Glutamatergic neuron (in vitro differentiated cells): ENCODE measurements around the gene ARRDC4. TPM values are rescaled to one million over a fixed set of nuclear protein-coding genes. Genes with fewer than 3 reads are reported as not detected.

Experiments
- DNase-seq: peaks from one replicate; pipeline ENCODE4 v3.0.0; 2022
- H3K27ac Mint-ChIP-seq: one replicate; pipeline ENCODE4 v1.8.0; 2020; ENCODE audit warnings: mild to moderate bottlenecking, mixed read lengths, inconsistent platforms; ENCODE audit not compliant: unreplicated experiment
- H3K27me3 Mint-ChIP-seq: one replicate; pipeline ENCODE4 v1.8.0; 2020; ENCODE audit warnings: mild to moderate bottlenecking, moderate library complexity, mixed read lengths, inconsistent platforms; ENCODE audit not compliant: unreplicated experiment
- H3K36me3 Mint-ChIP-seq: one replicate; pipeline ENCODE4 v1.8.0; 2020; ENCODE audit warnings: mild to moderate bottlenecking, mixed read lengths, inconsistent platforms; ENCODE audit not compliant: unreplicated experiment
- H3K4me1 Mint-ChIP-seq: one replicate; pipeline ENCODE4 v1.8.0; 2020; ENCODE audit warnings: mild to moderate bottlenecking, low read depth, mixed read lengths, inconsistent platforms; ENCODE audit not compliant: unreplicated experiment
- H3K4me3 Mint-ChIP-seq: one replicate; pipeline ENCODE4 v1.8.0; 2020; ENCODE audit warnings: mild to moderate bottlenecking, mixed read lengths, inconsistent platforms; ENCODE audit not compliant: unreplicated experiment
- H3K9me3 Mint-ChIP-seq: one replicate; pipeline ENCODE4 v1.8.0; 2020; ENCODE audit warnings: mild to moderate bottlenecking, moderate library complexity, mixed read lengths, inconsistent platforms; ENCODE audit not compliant: unreplicated experiment
- total RNA-seq: library from RNA; stranded (reverse); fragmentation: NEBNext Ultra II Directional; extraction: Animal tissue kit (Norgen Biotek cat#: 25700); gene quantifications from one replicate; pipeline ENCODE4 v1.2.1, GENCODE V29; 2021; ENCODE audit not compliant: unreplicated experiment
- TF ChIP-seq, protein P1 (sequence below): fragments of 200-600 bp; sonication (generic); IDR thresholded peaks from one replicate; pipeline ENCODE4 v1.5.0; 2021; ENCODE audit not compliant: partially characterized antibody, unreplicated experiment

The ARRDC4 gene
- total RNA-seq, 1 donor from 2014 or later = 16.9 TPM

DNA sequence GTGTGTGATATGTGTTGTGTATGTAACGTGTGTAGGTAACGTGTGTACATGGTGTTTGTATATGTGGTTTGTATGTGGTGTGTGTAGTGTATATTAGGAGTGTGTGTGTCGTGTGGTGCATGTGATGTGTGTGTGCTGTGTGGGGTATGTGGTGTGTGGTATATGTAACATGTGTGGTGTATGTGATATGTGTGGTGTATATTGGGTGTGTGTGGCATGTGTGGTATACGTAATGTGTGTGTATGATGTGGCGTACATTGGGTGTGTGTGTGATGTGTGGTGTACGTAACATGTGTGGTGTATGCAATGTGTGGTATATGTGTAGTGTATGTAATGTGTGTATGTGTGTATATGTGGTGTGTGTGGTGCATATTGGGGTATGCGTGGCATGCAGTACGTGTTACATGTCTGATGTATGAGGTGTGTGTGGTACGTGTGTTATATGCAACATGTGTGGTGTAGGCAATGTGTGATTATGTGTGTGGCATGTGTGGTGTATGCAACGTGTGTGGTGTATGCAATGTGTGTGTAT lies 41.2 kb downstream of the ARRDC4 start:
- Mint-ChIP-seq H3K36me3 (no peaks in the 10 kb centered on the region), H3K4me1 (peaks cover 3% of the 10 kb centered on the region), H3K27ac (no peak overlapping the region), H3K9me3 (no peaks in the 10 kb centered on the region), H3K4me3 (no peak overlapping the region), H3K27me3 (no peaks in the 10 kb centered on the region)
- DNase-seq = no peak
- TF ChIP-seq, protein P1, sequence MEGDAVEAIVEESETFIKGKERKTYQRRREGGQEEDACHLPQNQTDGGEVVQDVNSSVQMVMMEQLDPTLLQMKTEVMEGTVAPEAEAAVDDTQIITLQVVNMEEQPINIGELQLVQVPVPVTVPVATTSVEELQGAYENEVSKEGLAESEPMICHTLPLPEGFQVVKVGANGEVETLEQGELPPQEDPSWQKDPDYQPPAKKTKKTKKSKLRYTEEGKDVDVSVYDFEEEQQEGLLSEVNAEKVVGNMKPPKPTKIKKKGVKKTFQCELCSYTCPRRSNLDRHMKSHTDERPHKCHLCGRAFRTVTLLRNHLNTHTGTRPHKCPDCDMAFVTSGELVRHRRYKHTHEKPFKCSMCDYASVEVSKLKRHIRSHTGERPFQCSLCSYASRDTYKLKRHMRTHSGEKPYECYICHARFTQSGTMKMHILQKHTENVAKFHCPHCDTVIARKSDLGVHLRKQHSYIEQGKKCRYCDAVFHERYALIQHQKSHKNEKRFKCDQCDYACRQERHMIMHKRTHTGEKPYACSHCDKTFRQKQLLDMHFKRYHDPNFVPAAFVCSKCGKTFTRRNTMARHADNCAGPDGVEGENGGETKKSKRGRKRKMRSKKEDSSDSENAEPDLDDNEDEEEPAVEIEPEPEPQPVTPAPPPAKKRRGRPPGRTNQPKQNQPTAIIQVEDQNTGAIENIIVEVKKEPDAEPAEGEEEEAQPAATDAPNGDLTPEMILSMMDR = no peak

DNA sequence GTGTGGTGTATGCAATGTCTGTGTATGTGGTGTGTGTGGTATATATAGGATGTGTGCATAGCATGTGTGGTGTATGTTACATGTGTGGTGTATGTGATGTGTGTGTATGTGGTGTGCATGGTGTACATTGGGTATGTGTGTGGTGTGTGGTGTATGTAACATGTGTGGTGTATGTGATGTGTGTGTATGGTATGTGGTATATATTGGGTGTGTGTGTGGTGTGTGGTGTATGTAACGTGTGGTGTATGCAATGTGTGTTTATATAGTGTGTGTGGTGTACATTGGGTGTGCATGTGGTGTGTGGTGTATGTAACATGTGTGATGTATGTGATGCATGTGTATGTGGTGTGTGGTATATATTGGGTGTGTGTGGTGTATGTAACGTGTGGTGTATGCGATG lies 41.9 kb downstream of the ARRDC4 start:
- H3K4me3 Mint-ChIP-seq = no peak overlapping the region
- no peaks in the 10 kb centered on the region for H3K36me3 Mint-ChIP-seq
- no peaks in the 10 kb centered on the region for H3K27me3 Mint-ChIP-seq
- DNase-seq = no peak
- no peaks in the 10 kb centered on the region for H3K9me3 Mint-ChIP-seq
- peaks cover 3% of the 10 kb centered on the region for H3K4me1 Mint-ChIP-seq
- TF ChIP-seq, protein P1 = no peak
- H3K27ac Mint-ChIP-seq = no peak overlapping the region

DNA sequence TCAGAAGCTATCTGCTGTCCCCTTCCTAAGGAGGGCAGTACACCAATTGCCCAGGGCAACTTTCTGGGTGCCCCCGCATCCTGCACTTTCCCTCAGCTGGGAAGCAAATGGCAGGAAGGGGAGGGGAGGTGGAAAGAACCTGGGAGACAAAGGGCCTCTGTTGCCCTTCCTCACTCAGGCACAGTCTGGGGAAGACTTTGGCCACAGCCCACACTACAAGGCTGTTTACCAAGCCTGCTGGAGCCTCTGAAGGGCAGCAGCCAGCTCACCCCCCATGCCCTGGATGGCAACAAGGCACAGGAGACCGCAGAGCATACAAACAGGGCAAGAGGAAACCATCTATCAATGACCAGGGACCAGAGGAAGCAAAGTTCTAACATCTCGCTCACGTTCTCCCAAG lies 42.4 kb downstream of the ARRDC4 start:
- Mint-ChIP-seq H3K27ac (no peak overlapping the region), H3K36me3 (no peaks in the 10 kb centered on the region), H3K27me3 (no peaks in the 10 kb centered on the region), H3K4me3 (no peak overlapping the region), H3K4me1 (peaks cover 3% of the 10 kb centered on the region), H3K9me3 (no peaks in the 10 kb centered on the region)
- DNase-seq = no peak
- TF ChIP-seq, protein P1 = no peak

DNA sequence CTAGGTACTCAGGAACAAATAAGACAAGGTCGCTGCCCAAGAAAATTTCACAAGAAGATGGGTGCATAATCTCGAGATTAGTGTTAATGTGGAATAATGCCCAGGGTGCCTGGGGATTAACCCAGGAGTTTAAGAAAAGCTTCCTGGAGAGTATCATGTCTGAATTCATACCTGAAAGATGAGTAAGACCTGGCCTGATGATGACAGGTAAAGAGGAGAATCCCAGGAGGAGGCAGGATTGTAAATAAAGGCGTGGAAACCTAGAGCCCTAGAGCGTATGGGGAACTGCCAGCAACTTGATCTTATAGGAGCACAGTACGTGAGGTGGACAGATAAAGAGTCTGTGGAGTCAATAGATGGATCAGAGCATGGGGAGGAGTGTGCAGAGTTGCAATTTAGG lies 43.0 kb downstream of the ARRDC4 start:
- TF ChIP-seq, protein P1 = no peak
- Mint-ChIP-seq H3K4me1 (peaks cover under 1% of the 10 kb centered on the region), H3K4me3 (no peak overlapping the region), H3K36me3 (no peaks in the 10 kb centered on the region), H3K9me3 (no peaks in the 10 kb centered on the region), H3K27me3 (no peaks in the 10 kb centered on the region), H3K27ac (no peak overlapping the region)
- no peak for DNase-seq

DNA sequence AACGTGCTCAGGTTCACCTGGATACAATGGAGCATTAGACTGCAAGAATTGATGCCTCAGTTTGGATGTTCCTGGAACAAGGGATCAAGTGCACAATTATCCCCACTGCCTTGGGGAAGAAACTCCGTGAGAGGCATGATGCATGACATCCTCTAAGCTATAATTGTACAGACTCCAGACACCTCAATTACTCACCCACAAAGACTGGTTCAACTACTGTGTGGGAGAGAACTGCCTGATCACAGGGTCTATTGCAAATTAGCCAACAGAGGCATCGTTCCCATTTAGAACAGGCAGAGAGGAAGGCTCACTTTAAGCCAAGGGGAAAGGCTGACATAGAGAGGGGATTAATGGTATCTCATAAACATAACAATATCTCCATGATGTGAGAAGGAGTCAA lies 43.5 kb downstream of the ARRDC4 start:
- H3K27ac Mint-ChIP-seq = no peak overlapping the region
- no peak overlapping the region for H3K4me3 Mint-ChIP-seq
- H3K4me1 Mint-ChIP-seq = no peaks in the 10 kb centered on the region
- H3K36me3 Mint-ChIP-seq = no peaks in the 10 kb centered on the region
- H3K27me3 Mint-ChIP-seq = no peaks in the 10 kb centered on the region
- TF ChIP-seq, protein P1 = no peak
- no peak for DNase-seq
- no peaks in the 10 kb centered on the region for H3K9me3 Mint-ChIP-seq
